Fibroblast of lung (primary cell): Measurements from ENCODE around the gene TKT. TPM values are rescaled to one million over a fixed set of nuclear protein-coding genes. Genes with fewer than 3 reads are reported as not detected.

ENCODE experiments used
- DNase-seq, 2 donors: peaks; one replicate each; pipeline versions ENCODE4 v3.0.0 to v3.0.0-alpha.2; 2010; ENCODE audit warnings: low read depth in 2 of 2
- H2AFZ ChIP-seq: 2 replicates; pipeline ENCODE4 v1.5.1; 2012; ENCODE audit warnings: low read length, control low read depth, inconsistent platforms
- H3K27ac ChIP-seq: 2 replicates; pipeline ENCODE4 v1.5.1; 2011; ENCODE audit warnings: low read length, control low read depth; ENCODE audit not compliant: insufficient read depth
- H3K27me3 ChIP-seq: 2 replicates; pipeline ENCODE4 v1.5.1; 2011; ENCODE audit warnings: mild to moderate bottlenecking, low read length; ENCODE audit not compliant: control insufficient read depth, insufficient read depth
- H3K36me3 ChIP-seq: 2 replicates; pipeline ENCODE4 v1.5.1; 2011; ENCODE audit warnings: low read length; ENCODE audit not compliant: control insufficient read depth, insufficient read depth
- H3K4me1 ChIP-seq: 2 replicates; pipeline ENCODE4 v1.5.1; 2011; ENCODE audit warnings: low read length; ENCODE audit not compliant: control insufficient read depth, insufficient read depth; ENCODE audit errors: extremely low read depth
- H3K4me2 ChIP-seq: 2 replicates; pipeline ENCODE4 v1.5.1; 2011; ENCODE audit warnings: low read length, control low read depth; ENCODE audit not compliant: insufficient read depth; ENCODE audit errors: extremely low read depth
- H3K4me3 ChIP-seq, 4 experiments: fragments of 200-600 bp in 1 of 4; sonication (generic) in 1 of 4; replicated peaks in 1 of 4; 2 replicates each; pipeline ENCODE4 v1.5.1; 2011 to 2016; ENCODE audit warnings: low read length in 4 of 4, low read depth in 3 of 4, mild to moderate bottlenecking in 3 of 4, control low read depth in 2 of 4, inconsistent platforms in 1 of 4, mixed read lengths in 1 of 4; ENCODE audit not compliant: insufficient read depth in 1 of 4; ENCODE audit errors: control extremely low read depth in 1 of 4
- H3K79me2 ChIP-seq: 2 replicates; pipeline ENCODE4 v1.5.1; 2012; ENCODE audit warnings: mild to moderate bottlenecking, low read length, inconsistent platforms; ENCODE audit not compliant: control insufficient read depth, insufficient read depth
- H3K9ac ChIP-seq: 2 replicates; pipeline ENCODE4 v1.5.1; 2011; ENCODE audit warnings: mild to moderate bottlenecking, low read length, control low read depth; ENCODE audit not compliant: insufficient read depth
- H3K9me3 ChIP-seq: 2 replicates; pipeline ENCODE4 v1.5.1; 2012; ENCODE audit warnings: low read depth, low read length; ENCODE audit not compliant: control insufficient read depth, insufficient read depth
- H4K20me1 ChIP-seq: 2 replicates; pipeline ENCODE4 v1.5.1; 2011; ENCODE audit warnings: low read length; ENCODE audit not compliant: control insufficient read depth, insufficient read depth; ENCODE audit errors: extremely low read depth
- EZH2 ChIP-seq: IDR thresholded peaks from 2 replicates; pipeline ENCODE4 v1.5.1; 2012; ENCODE audit warnings: low read length, control low read depth, mild to moderate bottlenecking; ENCODE audit errors: missing control alignments
- polyA plus RNA-seq, 2 donors: library from polyadenylated mRNA; depleted of rRNA in 1 of 2; stranded (reverse) in 1 of 2; unstranded in 1 of 2; fragments of >200 nt; gene quantifications; 2 replicates each; pipeline ENCODE4 v1.2.1, GENCODE V29; 2011 to 2012; ENCODE audit warnings: missing spikeins in 1 of 2
- total RNA-seq: library from RNA; depleted of rRNA; stranded (reverse); fragments of >200 nt; gene quantifications from 2 replicates; pipeline ENCODE4 v1.2.1, GENCODE V29; 2014
- TF ChIP-seq, protein P1 (sequence below), 2 donors: IDR thresholded peaks in 1 of 2; conservative IDR thresholded peaks in 1 of 2; 1 replicate in 1 of 2; 2 replicates in 1 of 2; pipeline ENCODE4 v1.5.1; 2011 to 2012; ENCODE audit warnings: low read length in 2 of 2, control low read depth in 1 of 2, inconsistent platforms in 1 of 2, low read depth in 1 of 2, mild to moderate bottlenecking in 1 of 2

TKT gene
- total and polyA plus RNA-seq, 2 donors (not counting 1 experiment from before 2014, with no cell fraction given), result 163 to 810 TPM

DNA sequence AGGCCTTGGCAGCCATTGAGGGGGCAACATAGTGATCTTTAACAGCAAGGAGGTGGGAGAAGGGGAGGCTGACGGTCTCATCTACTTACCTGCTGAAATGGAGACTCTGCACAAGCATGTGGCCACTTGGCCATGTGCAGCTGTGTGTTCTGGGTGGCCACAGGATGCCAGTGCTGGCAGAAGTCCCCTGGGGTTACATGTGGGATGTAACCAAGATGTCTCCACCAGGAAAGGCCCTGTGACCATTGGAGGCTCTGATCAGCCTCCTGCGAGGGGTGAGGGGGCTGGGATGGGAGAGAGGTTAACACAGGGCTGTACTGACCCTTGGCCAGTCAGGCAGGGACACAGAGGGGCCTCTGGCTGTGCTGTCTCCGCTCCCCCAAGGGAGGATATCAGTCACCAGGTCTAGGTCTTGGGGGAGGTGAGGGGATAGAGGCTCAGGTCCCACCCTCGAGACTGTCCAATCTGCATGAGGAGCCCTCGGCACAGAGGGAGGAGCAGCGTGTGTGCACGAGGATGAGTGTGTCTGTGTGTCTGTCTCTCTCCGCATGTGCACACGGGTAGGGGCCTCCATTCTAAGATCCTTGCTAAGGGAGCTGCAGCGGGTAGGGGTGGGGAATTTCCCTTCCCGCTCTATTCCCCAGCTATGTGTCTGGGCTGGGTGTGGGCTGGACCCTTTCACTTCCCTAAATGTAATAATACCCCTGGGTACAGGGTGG lies 75.4 kb downstream of the TKT start:
- H3K79me2 ChIP-seq, result no peaks in the 10 kb centered on the region
- H3K36me3 ChIP-seq, result peaks cover 20% of the 10 kb centered on the region
- no peak overlapping the region for H3K4me3 ChIP-seq
- H3K9me3 ChIP-seq, result no peaks in the 10 kb centered on the region
- H2AFZ ChIP-seq, result no peak overlapping the region
- H3K27ac ChIP-seq, result no peak overlapping the region
- H3K27me3 ChIP-seq, result no peaks in the 10 kb centered on the region
- H4K20me1 ChIP-seq, result no peaks in the 10 kb centered on the region
- DNase-seq, result no peak
- H3K4me2 ChIP-seq, result no peak overlapping the region
- H3K4me1 ChIP-seq, result peaks cover 4% of the 10 kb centered on the region
- no peak overlapping the region for H3K9ac ChIP-seq
- TF ChIP-seq EZH2, result no peak
- TF ChIP-seq, protein P1, sequence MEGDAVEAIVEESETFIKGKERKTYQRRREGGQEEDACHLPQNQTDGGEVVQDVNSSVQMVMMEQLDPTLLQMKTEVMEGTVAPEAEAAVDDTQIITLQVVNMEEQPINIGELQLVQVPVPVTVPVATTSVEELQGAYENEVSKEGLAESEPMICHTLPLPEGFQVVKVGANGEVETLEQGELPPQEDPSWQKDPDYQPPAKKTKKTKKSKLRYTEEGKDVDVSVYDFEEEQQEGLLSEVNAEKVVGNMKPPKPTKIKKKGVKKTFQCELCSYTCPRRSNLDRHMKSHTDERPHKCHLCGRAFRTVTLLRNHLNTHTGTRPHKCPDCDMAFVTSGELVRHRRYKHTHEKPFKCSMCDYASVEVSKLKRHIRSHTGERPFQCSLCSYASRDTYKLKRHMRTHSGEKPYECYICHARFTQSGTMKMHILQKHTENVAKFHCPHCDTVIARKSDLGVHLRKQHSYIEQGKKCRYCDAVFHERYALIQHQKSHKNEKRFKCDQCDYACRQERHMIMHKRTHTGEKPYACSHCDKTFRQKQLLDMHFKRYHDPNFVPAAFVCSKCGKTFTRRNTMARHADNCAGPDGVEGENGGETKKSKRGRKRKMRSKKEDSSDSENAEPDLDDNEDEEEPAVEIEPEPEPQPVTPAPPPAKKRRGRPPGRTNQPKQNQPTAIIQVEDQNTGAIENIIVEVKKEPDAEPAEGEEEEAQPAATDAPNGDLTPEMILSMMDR (conservative IDR thresholded peaks at IDR 0.05 in 1 of 2, IDR thresholded peaks at IDR 0.05 in 1 of 2; ENCODE audit: low read depth in 1 of 2, low read length in 2 of 2), result no peak

- Histone ChIP-seq H3K9me3 (no peaks in the 10 kb centered on the region), H3K4me1 (peaks cover 5% of the 10 kb centered on the region), H2AFZ (no peak overlapping the region), H3K36me3 (peaks cover 19% of the 10 kb centered on the region), H3K79me2 (no peaks in the 10 kb centered on the region), H3K9ac (no peak overlapping the region), H3K4me2 (no peak overlapping the region), H4K20me1 (no peaks in the 10 kb centered on the region), H3K4me3 (no peak overlapping the region), H3K27ac (no peak overlapping the region), H3K27me3 (no peaks in the 10 kb centered on the region)
- no peak for DNase-seq
- TF ChIP-seq, protein P1 (conservative IDR thresholded peaks at IDR 0.05 in 1 of 2, IDR thresholded peaks at IDR 0.05 in 1 of 2; ENCODE audit: low read depth in 1 of 2, low read length in 2 of 2), result no peak
- no peak for TF ChIP-seq EZH2
Observed at GRCh38 chr3:53179580-53179979, 76.2 kb downstream of the TKT start.

GRCh38 chr3:53178246-53178645 lies 77.6 kb downstream of the TKT start:
- Histone ChIP-seq H4K20me1 (no peaks in the 10 kb centered on the region), H3K79me2 (no peaks in the 10 kb centered on the region), H2AFZ (no peak overlapping the region), H3K9me3 (no peaks in the 10 kb centered on the region), H3K27me3 (no peaks in the 10 kb centered on the region), H3K27ac (no peak overlapping the region), H3K4me2 (no peak overlapping the region), H3K4me3 (no peak overlapping the region), H3K9ac (no peak overlapping the region), H3K36me3 (peaks cover 18% of the 10 kb centered on the region), H3K4me1 (peaks cover 5% of the 10 kb centered on the region)
- DNase-seq, result no peak
- TF ChIP-seq, protein P1 (conservative IDR thresholded peaks at IDR 0.05 in 1 of 2, IDR thresholded peaks at IDR 0.05 in 1 of 2; ENCODE audit: low read depth in 1 of 2, low read length in 2 of 2), result no peak
- TF ChIP-seq EZH2, result no peak
